OCI-LY7 (cell line): ENCODE data around the gene RNASE9. TPM values are rescaled to one million over a fixed set of nuclear protein-coding genes. Genes with fewer than 3 reads are reported as not detected.

Experiments used
- BruUV-seq: library from RNA; stranded (reverse); fragments of 400-500 nt; replicated peaks from 2 replicates; lab custom pipeline; 2021; lab: Mats Ljungman, UMichigan
- CTCF ChIA-PET: fragments of 300-600 bp; sonication (Branson Sonifier 250); formaldehyde crosslinking; loops from one replicate; lab custom pipeline; 2022; ENCODE audit warnings: antibody characterized with exemption; ENCODE audit not compliant: unreplicated experiment; lab: Charles Lee
- POLR2A ChIA-PET: fragments of 300-600 bp; sonication (Branson Sonifier 250); formaldehyde crosslinking; loops from one replicate; lab custom pipeline; 2022; ENCODE audit warnings: antibody characterized with exemption; lab: Charles Lee
- DNase-seq: peaks from one replicate; pipeline ENCODE4 v3.0.0-alpha.2; 2015; ENCODE audit warnings: low spot score
- H2AFZ ChIP-seq: fragments of 200-600 bp; sonication (generic), shearing (Covaris generic); 2 replicates; pipeline ENCODE4 v1.6.1; 2014; ENCODE audit warnings: mild to moderate bottlenecking, antibody characterized with exemption, low read length, moderate library complexity
- H3K27ac ChIP-seq: fragments of 200-600 bp; sonication (generic); 2 replicates; pipeline ENCODE4 v1.5.1; 2014; ENCODE audit warnings: mixed run types, low read depth, mild to moderate bottlenecking, moderate library complexity, low read length, inconsistent platforms; ENCODE audit not compliant: poor library complexity, severe bottlenecking
- H3K36me3 ChIP-seq: fragments of 200-600 bp; sonication (generic); 2 replicates; pipeline ENCODE4 v1.6.1; 2014; ENCODE audit warnings: mild to moderate bottlenecking, antibody characterized with exemption, low read length, moderate library complexity, mixed read lengths; ENCODE audit not compliant: insufficient read depth
- H3K4me1 ChIP-seq: fragments of 200-600 bp; sonication (generic); 2 replicates; pipeline ENCODE4 v1.5.1; 2014; ENCODE audit warnings: mild to moderate bottlenecking, low read length; ENCODE audit not compliant: insufficient read depth, poor library complexity, severe bottlenecking
- H3K4me2 ChIP-seq: fragments of 200-600 bp; sonication (generic); 2 replicates; pipeline ENCODE4 v1.6.1; 2014; ENCODE audit warnings: mild to moderate bottlenecking, low read length
- H3K4me3 ChIP-seq: fragments of 200-600 bp; sonication (generic); 2 replicates; pipeline ENCODE4 v1.5.1; 2014; ENCODE audit warnings: mild to moderate bottlenecking, low read depth, low read length; ENCODE audit not compliant: poor library complexity, severe bottlenecking
- H3K79me2 ChIP-seq: fragments of 200-600 bp; sonication (generic); 2 replicates; pipeline ENCODE4 v1.6.1; 2016; ENCODE audit warnings: low read depth, mild to moderate bottlenecking, low read length, moderate library complexity, mixed read lengths; ENCODE audit not compliant: insufficient read depth
- H3K9me2 ChIP-seq: fragments of 200-600 bp; sonication (generic); 2 replicates; pipeline ENCODE4 v1.6.1; 2016; ENCODE audit warnings: mild to moderate bottlenecking, low read length, mixed read lengths; ENCODE audit not compliant: insufficient read depth
- H3K9me3 ChIP-seq: fragments of 200-600 bp; sonication (generic); 2 replicates; pipeline ENCODE4 v1.6.1; 2014; ENCODE audit warnings: mild to moderate bottlenecking, mixed run types, low read length, mixed read lengths
- H4K20me1 ChIP-seq: fragments of 200-600 bp; sonication (generic); 2 replicates; pipeline ENCODE4 v1.6.1; 2014; ENCODE audit warnings: mild to moderate bottlenecking, antibody characterized with exemption, low read length, moderate library complexity, mixed read lengths; ENCODE audit not compliant: insufficient read depth
- EZH2phosphoT487 ChIP-seq: fragments of 200-600 bp; sonication (generic); IDR thresholded peaks from 2 replicates; pipeline ENCODE4 v1.6.1; 2018; ENCODE audit warnings: low read depth, borderline replicate concordance, mild to moderate bottlenecking, mixed run types, antibody characterized with exemption, low read length, moderate library complexity, mixed read lengths
- intact Hi-C: fragments of 100-400 bp; cut with micrococcal nuclease; formaldehyde crosslinking; loops from one replicate; pipeline ENCODE4 v1.10.0; 2022; ENCODE audit not compliant: unreplicated experiment
- total RNA-seq, 2 experiments: library from RNA; depleted of rRNA in 1 of 2; stranded (reverse); fragments of >200 nt in 1 of 2; shearing (Covaris generic) in 1 of 2; gene quantifications; 2 replicates each; pipeline ENCODE4 v1.2.3, GENCODE V29; 2014 to 2022
- TF ChIP-seq, protein P1 (sequence below): fragments of 200-600 bp; sonication (generic); conservative IDR thresholded peaks from 2 replicates; pipeline ENCODE4 v1.5.1; 2014; ENCODE audit warnings: mild to moderate bottlenecking, antibody characterized with exemption, low read length, moderate library complexity, mixed read lengths

RNASE9 gene
- total RNA-seq, 2 experiments from 2014 or later, result not detected

DNA sequence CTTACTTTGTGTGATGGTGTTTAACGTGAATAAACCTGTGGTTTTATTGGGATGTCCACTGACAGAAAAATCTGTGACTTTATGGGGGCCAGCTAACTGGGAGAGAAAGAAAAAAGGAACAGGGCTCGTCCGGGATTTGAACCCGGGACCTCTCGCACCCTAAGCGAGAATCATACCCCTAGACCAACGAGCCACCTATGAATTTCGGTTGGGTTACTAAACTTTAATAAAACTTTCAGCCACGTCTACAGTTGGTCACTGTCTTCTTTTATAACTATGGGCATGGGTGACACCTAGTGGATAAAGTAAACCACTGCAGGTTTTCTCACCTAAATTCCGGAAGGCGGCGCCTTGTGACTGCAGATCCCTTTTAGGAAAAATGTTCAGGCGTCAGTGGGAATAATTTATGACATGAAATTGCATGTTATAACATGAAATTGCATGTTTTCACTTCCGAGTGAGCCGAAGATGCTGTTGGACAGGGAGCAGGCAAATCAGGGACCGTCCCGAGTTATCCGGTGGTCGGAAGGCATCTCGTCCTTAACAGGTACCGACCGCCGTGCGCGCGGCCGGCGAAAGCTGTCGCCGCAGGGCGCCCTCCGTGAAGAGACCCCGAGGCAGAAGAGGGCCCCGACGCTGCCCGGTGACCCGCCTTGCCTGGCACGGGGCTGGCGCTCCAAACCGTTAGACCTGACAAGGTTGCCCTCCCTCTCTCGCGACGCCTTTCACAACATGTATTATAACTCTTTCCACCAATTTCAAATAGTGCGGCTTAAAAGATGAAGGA is 48.6 kb upstream of the RNASE9 start:
- H2AFZ ChIP-seq, result peak overlapping the region; percentile 44; the same call in 1 of the 2 replicates
- peak overlapping the region; percentile 70 for H3K4me3 ChIP-seq
- peak overlapping the region; percentile 69 for H3K4me2 ChIP-seq
- ChIA-PET CTCF (interaction anchor here (0.8 to 1.2 kb wide), 3 partner anchors 266 to 282 kb away, joined by 3 read pairs; partner anchors contain the start of gene PARP2), POLR2A (interaction anchor here (1.1 to 2.6 kb wide), 3 partner anchors 59 to 282 kb away, joined by 3 to 11 read pairs (median 3); no protein-coding TSS in a partner anchor)
- H3K79me2 ChIP-seq, result no peaks in the 10 kb centered on the region
- no peaks in the 10 kb centered on the region for H3K9me3 ChIP-seq
- H3K27ac ChIP-seq, result no peak overlapping the region
- no peaks in the 10 kb centered on the region for H3K36me3 ChIP-seq
- no peaks in the 10 kb centered on the region for H4K20me1 ChIP-seq
- H3K9me2 ChIP-seq, result no peaks in the 10 kb centered on the region
- peak; percentile 91 for DNase-seq
- BruUV-seq, result no TSS peak
- peaks cover 41% of the 10 kb centered on the region for H3K4me1 ChIP-seq
- TF ChIP-seq, protein P1, sequence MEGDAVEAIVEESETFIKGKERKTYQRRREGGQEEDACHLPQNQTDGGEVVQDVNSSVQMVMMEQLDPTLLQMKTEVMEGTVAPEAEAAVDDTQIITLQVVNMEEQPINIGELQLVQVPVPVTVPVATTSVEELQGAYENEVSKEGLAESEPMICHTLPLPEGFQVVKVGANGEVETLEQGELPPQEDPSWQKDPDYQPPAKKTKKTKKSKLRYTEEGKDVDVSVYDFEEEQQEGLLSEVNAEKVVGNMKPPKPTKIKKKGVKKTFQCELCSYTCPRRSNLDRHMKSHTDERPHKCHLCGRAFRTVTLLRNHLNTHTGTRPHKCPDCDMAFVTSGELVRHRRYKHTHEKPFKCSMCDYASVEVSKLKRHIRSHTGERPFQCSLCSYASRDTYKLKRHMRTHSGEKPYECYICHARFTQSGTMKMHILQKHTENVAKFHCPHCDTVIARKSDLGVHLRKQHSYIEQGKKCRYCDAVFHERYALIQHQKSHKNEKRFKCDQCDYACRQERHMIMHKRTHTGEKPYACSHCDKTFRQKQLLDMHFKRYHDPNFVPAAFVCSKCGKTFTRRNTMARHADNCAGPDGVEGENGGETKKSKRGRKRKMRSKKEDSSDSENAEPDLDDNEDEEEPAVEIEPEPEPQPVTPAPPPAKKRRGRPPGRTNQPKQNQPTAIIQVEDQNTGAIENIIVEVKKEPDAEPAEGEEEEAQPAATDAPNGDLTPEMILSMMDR, result peak; percentile 99
- TF ChIP-seq EZH2phosphoT487, result no peak
- intact Hi-C loops, result loop anchor here (1.0 to 5.0 kb wide), 5 partner anchors 57 to 282 kb away; partner anchors contain the start of gene TEP1

DNA sequence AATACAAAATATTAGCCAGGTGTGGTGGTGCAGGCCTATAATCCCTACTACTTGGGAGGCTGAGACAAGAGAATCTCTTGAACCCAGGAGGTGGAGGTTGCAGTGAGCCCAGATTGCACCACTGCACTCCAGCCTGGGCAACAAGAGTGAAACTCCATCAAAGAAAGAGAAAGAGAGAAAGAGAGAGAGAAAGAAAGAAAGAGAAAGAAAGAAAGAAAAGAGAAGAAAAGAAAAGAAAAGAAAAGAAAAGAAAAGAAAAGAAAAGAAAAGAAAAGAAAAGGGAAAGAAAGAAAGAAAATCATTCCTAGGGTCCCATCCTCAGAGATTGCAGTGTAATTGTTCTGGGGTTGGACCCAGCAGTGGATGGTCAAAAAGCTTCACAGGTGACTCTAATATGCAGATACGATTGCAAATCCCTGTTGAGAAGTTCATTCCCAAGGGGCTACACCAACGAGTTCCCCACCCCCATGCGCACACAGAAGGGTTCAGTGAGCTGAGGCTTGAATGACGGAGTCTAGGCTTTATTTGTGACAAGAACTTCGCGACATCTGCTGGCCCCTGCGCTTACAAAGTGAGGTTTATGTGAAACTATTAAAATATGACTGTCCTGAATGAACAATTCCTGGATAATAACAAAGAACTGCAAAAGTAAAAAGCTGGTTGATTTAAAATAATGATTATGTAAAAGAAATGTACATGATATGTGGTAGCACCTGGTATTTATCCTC is 47.7 kb upstream of the RNASE9 start:
- H3K4me1 ChIP-seq, result peaks cover 38% of the 10 kb centered on the region
- peak overlapping the region; percentile 69 for H3K4me2 ChIP-seq
- intact Hi-C loops, result loop anchor here (1.0 to 2.0 kb wide), 3 partner anchors 78 to 281 kb away; partner anchors contain the start of gene TEP1
- no peak overlapping the region for H2AFZ ChIP-seq
- ChIA-PET POLR2A (interaction anchor here (1.0 to 2.6 kb wide), 3 partner anchors 60 to 281 kb away, joined by 3 to 11 read pairs (median 3); no protein-coding TSS in a partner anchor), CTCF (interaction anchor here (1.4 kb wide), 1 partner anchor 281 kb away, joined by 3 read pairs; no protein-coding TSS in a partner anchor)
- no peak overlapping the region for H3K27ac ChIP-seq
- no peaks in the 10 kb centered on the region for H3K36me3 ChIP-seq
- DNase-seq, result no peak
- no peaks in the 10 kb centered on the region for H3K9me2 ChIP-seq
- H3K79me2 ChIP-seq, result no peaks in the 10 kb centered on the region
- no TSS peak for BruUV-seq
- no peak for TF ChIP-seq EZH2phosphoT487
- TF ChIP-seq, protein P1, result no peak
- H3K9me3 ChIP-seq, result no peaks in the 10 kb centered on the region
- H4K20me1 ChIP-seq, result no peaks in the 10 kb centered on the region
- H3K4me3 ChIP-seq, result peak overlapping the region; percentile 70
